Mesothelial cell of epicardium (in vitro differentiated cells): Measurements from ENCODE around the gene ARHGAP22. TPM values are rescaled to one million over a fixed set of nuclear protein-coding genes. Genes with fewer than 3 reads are reported as not detected.

Experiments
- DNase-seq, 2 experiments: peaks; one replicate each; pipeline ENCODE4 v3.0.0; 2021; ENCODE audit warnings: low spot score in 2 of 2; ENCODE audit not compliant: unreplicated experiment in 2 of 2
- H3K27ac Mint-ChIP-seq: 2 replicates; pipeline ENCODE4 v1.8.0; 2021; ENCODE audit warnings: mixed read lengths
- H3K27me3 Mint-ChIP-seq: 2 replicates; pipeline ENCODE4 v1.8.0; 2021; ENCODE audit warnings: low read depth, mixed read lengths
- H3K36me3 Mint-ChIP-seq: 2 replicates; pipeline ENCODE4 v1.8.0; 2021; ENCODE audit warnings: mixed read lengths
- H3K4me1 Mint-ChIP-seq: 2 replicates; pipeline ENCODE4 v1.8.0; 2021; ENCODE audit warnings: mixed read lengths
- H3K4me3 Mint-ChIP-seq: 2 replicates; pipeline ENCODE4 v1.8.0; 2021; ENCODE audit warnings: mild to moderate bottlenecking, moderate library complexity, mixed read lengths
- H3K9me3 Mint-ChIP-seq: 2 replicates; pipeline ENCODE4 v1.8.0; 2021; ENCODE audit warnings: mixed read lengths
- total RNA-seq: library from RNA; stranded (reverse); gene quantifications from 3 replicates; pipeline ENCODE4 v1.2.1, GENCODE V29; 2021
- TF ChIP-seq, protein P1 (sequence below): fragments of 200-600 bp; sonication (generic); IDR thresholded peaks from one replicate; pipeline ENCODE4 v1.5.0; 2021; ENCODE audit warnings: antibody characterized with exemption; ENCODE audit not compliant: unreplicated experiment

The ARHGAP22 gene
- total RNA-seq, 1 donor from 2014 or later: 2.9 TPM

DNA sequence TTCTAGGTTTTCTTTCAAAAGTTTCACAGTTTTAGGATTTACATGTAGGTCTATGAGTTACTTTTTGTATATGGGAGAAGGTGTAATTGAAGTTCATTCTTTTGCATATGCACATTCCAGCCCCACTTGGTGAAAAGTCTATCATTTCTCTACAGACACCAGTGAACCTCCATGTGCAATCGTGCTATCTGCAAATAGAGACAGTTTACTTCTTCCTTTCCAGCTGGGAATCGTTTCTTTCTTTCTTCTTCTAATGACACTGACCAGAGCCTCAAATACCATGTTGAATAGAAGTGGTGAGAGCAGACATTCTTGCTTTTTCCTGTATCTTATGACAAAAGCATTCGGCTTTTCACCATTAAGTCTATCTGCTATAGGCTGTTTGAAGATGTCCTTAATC lies 122.7 kb downstream of the ARHGAP22 start:
- no peak for DNase-seq
- TF ChIP-seq, protein P1, sequence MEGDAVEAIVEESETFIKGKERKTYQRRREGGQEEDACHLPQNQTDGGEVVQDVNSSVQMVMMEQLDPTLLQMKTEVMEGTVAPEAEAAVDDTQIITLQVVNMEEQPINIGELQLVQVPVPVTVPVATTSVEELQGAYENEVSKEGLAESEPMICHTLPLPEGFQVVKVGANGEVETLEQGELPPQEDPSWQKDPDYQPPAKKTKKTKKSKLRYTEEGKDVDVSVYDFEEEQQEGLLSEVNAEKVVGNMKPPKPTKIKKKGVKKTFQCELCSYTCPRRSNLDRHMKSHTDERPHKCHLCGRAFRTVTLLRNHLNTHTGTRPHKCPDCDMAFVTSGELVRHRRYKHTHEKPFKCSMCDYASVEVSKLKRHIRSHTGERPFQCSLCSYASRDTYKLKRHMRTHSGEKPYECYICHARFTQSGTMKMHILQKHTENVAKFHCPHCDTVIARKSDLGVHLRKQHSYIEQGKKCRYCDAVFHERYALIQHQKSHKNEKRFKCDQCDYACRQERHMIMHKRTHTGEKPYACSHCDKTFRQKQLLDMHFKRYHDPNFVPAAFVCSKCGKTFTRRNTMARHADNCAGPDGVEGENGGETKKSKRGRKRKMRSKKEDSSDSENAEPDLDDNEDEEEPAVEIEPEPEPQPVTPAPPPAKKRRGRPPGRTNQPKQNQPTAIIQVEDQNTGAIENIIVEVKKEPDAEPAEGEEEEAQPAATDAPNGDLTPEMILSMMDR: no peak
- peaks cover 6% of the 10 kb centered on the region for H3K9me3 Mint-ChIP-seq
- peaks cover 10% of the 10 kb centered on the region for H3K4me1 Mint-ChIP-seq
- no peaks in the 10 kb centered on the region for H3K27me3 Mint-ChIP-seq
- no peak overlapping the region for H3K4me3 Mint-ChIP-seq
- no peak overlapping the region for H3K27ac Mint-ChIP-seq
- H3K36me3 Mint-ChIP-seq: no peaks in the 10 kb centered on the region

DNA sequence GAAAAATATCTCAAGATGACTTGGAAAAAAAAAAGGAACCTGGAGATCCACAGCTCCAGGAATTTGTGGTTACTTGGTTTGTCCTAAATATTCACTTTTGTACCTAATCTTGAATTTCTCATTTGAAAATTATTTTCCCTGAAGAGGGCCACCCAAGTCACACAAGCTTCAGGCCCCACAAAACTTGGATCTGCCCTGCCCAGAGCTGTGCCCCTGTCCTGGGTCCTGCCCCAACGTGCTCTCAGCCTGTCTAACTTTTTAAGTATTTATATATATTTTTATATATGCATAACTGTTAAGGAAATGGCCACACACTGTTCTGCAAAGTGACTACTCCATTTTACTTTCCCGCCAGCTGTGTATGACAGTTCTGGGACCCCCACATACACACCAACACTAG lies 123.5 kb downstream of the ARHGAP22 start:
- H3K4me1 Mint-ChIP-seq: peaks cover 17% of the 10 kb centered on the region
- no peak overlapping the region for H3K4me3 Mint-ChIP-seq
- DNase-seq: no peak
- no peaks in the 10 kb centered on the region for H3K9me3 Mint-ChIP-seq
- H3K27me3 Mint-ChIP-seq: no peaks in the 10 kb centered on the region
- no peaks in the 10 kb centered on the region for H3K36me3 Mint-ChIP-seq
- no peak overlapping the region for H3K27ac Mint-ChIP-seq
- TF ChIP-seq, protein P1: no peak

DNA sequence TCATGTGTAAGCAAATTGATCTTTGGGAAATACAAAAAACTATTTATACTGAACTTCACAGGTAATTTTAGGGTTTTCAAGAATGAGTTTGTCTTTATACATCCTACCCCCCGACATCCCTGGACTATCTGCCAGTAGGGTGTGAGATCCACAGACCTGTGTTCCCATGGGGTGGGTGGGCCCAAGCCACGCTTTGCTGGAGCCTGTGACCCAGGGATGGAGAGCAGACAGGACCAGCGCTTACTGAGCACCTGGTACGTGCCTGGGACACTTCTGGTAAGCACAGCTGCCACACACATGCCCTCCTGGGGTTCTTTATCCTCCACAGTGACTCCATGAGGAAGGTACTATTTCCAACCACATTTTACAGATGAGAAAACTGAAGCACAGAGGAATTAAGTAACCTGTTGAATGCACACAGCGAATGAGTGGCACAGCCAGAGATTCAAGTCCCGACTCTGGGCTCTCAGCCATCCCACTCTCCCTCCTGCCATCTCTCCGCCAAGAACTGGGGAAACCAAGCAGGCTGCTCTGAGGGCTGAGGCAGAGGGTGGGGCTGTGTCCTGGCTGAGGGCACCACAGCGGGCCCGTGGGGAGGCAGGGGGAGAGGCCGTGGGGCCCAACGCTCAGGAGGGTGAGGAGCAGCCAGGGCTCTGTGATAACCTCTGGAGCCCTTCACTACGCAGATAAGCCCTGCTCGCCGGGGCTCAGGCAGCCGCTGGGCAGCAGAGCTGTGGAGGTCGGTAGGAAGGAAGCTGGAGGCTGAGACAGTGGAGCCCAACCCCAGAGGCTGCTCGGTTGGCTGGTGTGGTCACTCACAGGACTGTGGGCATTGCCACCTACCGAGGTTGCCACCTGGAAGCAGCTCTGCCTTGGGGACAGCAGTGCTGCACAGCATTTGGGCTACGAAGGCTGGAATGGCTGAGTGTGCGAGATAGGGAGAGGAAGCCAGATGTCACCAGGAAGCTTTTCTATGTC lies 124.2 kb downstream of the ARHGAP22 start:
- no peak overlapping the region for H3K27ac Mint-ChIP-seq
- H3K9me3 Mint-ChIP-seq: no peaks in the 10 kb centered on the region
- DNase-seq: peak in 1 of 2 experiments; percentile 29

DNA sequence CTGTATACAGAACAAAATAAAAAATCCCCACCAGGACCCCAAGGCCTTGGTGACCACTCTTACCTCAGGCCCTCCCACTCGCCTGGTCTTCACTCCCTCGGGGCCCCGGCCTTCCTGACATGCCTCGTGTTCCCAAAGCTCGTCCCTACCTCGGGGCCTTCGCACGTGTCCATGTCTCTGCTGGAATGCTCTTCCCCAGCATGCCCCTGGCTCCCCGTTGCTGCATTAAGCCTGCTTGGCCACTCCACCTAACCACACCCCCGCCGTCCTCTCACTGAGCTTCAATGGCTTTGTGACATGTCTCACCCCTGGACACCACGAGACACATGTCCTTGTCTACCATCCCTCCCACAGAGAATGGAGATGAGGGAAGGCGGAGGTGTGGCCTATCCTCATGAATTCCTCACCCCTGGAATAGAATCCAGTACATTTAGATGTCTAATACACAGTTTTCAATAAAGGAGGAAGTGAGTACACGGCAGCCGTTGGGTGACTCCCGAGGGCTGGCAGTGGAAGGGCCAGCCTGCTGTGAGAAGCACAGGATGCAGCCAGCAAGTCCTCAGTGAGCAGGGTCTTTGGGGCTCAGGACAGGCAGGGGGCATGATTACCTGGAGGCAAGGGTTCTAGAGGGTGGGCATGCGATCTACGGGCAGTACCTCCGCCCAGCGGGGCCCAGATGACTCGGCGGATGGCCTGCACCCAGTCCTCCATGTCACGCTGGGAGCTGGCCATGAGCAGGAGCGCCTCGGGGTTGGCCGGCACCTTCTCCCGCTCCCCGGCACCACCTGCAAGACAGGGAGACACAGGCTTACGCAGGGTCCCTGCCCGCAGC lies 125.7 kb downstream of the ARHGAP22 start:
- peak in 1 of 2 experiments; percentile 12 for DNase-seq
- H3K36me3 Mint-ChIP-seq: no peaks in the 10 kb centered on the region
- no peak overlapping the region for H3K27ac Mint-ChIP-seq
- peaks cover 25% of the 10 kb centered on the region for H3K4me1 Mint-ChIP-seq
- no peaks in the 10 kb centered on the region for H3K9me3 Mint-ChIP-seq
- no peaks in the 10 kb centered on the region for H3K27me3 Mint-ChIP-seq
- no peak overlapping the region for H3K4me3 Mint-ChIP-seq
- TF ChIP-seq, protein P1: no peak

More for the DNA sequence above, 124.2 kb downstream of the ARHGAP22 start:
- Mint-ChIP-seq H3K4me1 (peaks cover 21% of the 10 kb centered on the region), H3K36me3 (no peaks in the 10 kb centered on the region), H3K4me3 (no peak overlapping the region), H3K27me3 (no peaks in the 10 kb centered on the region)
- TF ChIP-seq, protein P1: no peak

DNA sequence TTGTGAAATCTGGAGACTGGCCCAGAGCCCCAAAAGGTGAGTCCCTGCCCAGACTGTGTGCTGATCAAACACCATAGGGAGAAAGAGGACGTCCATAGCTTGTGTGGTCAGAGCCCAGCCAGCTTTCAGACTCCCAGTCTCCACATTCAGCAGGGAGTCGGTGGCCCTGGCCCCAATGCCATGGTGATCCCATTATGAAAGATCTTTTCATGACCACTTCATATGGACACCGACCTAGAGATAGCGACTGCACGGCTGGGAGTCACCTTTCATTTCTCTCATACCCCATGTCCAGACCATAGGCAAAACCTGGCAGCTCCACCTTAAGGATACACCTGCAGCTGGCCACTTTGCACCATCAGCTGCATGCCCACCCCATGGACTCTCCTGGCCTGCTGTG lies 126.4 kb downstream of the ARHGAP22 start:
- Mint-ChIP-seq H3K27ac (no peak overlapping the region), H3K36me3 (no peaks in the 10 kb centered on the region), H3K4me3 (no peak overlapping the region), H3K9me3 (no peaks in the 10 kb centered on the region), H3K4me1 (peaks cover 25% of the 10 kb centered on the region), H3K27me3 (no peaks in the 10 kb centered on the region)
- peak in 1 of 2 experiments; percentile 14 for DNase-seq
- TF ChIP-seq, protein P1: no peak
